ENCODE results near the gene TMEM258. TPM values are rescaled to one million over a fixed set of nuclear protein-coding genes. Genes with fewer than 3 reads are reported as not detected.

Gene TMEM258
- total RNA-seq, 1 experiment from 2014 or later: 110 TPM

GRCh38 chr11:61775606-61776554 is 16.5 kb downstream of the TMEM258 start:
- TF ChIP-seq EZH2phosphoT487 (IDR thresholded peaks at IDR 0.05; ENCODE audit: borderline replicate concordance, low read length) (no peak), EZH2 (IDR thresholded peaks at IDR 0.05; ENCODE audit: low read length, unreplicated experiment) (no peak)
- TF ChIP-seq, protein P1, sequence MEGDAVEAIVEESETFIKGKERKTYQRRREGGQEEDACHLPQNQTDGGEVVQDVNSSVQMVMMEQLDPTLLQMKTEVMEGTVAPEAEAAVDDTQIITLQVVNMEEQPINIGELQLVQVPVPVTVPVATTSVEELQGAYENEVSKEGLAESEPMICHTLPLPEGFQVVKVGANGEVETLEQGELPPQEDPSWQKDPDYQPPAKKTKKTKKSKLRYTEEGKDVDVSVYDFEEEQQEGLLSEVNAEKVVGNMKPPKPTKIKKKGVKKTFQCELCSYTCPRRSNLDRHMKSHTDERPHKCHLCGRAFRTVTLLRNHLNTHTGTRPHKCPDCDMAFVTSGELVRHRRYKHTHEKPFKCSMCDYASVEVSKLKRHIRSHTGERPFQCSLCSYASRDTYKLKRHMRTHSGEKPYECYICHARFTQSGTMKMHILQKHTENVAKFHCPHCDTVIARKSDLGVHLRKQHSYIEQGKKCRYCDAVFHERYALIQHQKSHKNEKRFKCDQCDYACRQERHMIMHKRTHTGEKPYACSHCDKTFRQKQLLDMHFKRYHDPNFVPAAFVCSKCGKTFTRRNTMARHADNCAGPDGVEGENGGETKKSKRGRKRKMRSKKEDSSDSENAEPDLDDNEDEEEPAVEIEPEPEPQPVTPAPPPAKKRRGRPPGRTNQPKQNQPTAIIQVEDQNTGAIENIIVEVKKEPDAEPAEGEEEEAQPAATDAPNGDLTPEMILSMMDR (conservative IDR thresholded peaks at IDR 0.05; ENCODE audit: low read depth, low read length): no peak
- Histone ChIP-seq H3K9me3 (ENCODE audit: low read length) (no peaks in the 10 kb centered on the region), H3K36me3 (ENCODE audit: low read depth, low read length) (no peaks in the 10 kb centered on the region), H4K20me1 (ENCODE audit: low read length) (no peaks in the 10 kb centered on the region), H3K79me2 (ENCODE audit: low read length) (no peaks in the 10 kb centered on the region), H3K9me2 (replicated peaks; ENCODE audit: low read length) (no peaks in the 10 kb centered on the region), H3K27me3 (ENCODE audit: low read length) (no peaks in the 10 kb centered on the region), H3K4me2 (ENCODE audit: low read length) (no peak overlapping the region), H3K9ac (ENCODE audit: low read length) (no peak overlapping the region), H3K4me3 (ENCODE audit: low read length) (no peak overlapping the region), H3F3A (ENCODE audit: low read length, unreplicated experiment) (no peaks in the 10 kb centered on the region), H3K4me1 (ENCODE audit: insufficient read depth, low read length) (no peaks in the 10 kb centered on the region), H3K27ac (ENCODE audit: low read length) (no peak overlapping the region), H2AFZ (ENCODE audit: low read length) (no peak overlapping the region)
- intact Hi-C loops (cut with micrococcal nuclease): loop anchor here (1.0 kb wide), 2 partner anchors 24 to 29 kb away; partner anchors contain the start of gene MYRF
- ChIA-PET CTCF (interaction anchor here (0.6 kb wide), 1 partner anchor 38 kb away, joined by 3 read pairs; no protein-coding TSS in a partner anchor), POLR2A (ENCODE audit: unreplicated experiment) (no interaction called here)
- no peak for ATAC-seq
- no TSS peak for BruUV-seq (replicated peaks)
- DNase-seq: no peak

- Histone ChIP-seq H3K4me3 (ENCODE audit: low read length) (no peak overlapping the region), H3K27ac (ENCODE audit: low read length) (no peak overlapping the region), H3K9me3 (ENCODE audit: low read length) (no peaks in the 10 kb centered on the region), H4K20me1 (ENCODE audit: low read length) (no peaks in the 10 kb centered on the region), H3K4me2 (ENCODE audit: low read length) (no peak overlapping the region), H3K36me3 (ENCODE audit: low read depth, low read length) (no peaks in the 10 kb centered on the region), H3K79me2 (ENCODE audit: low read length) (no peaks in the 10 kb centered on the region), H3K9me2 (replicated peaks; ENCODE audit: low read length) (no peaks in the 10 kb centered on the region), H2AFZ (ENCODE audit: low read length) (no peak overlapping the region), H3K4me1 (ENCODE audit: insufficient read depth, low read length) (no peaks in the 10 kb centered on the region), H3K9ac (ENCODE audit: low read length) (no peak overlapping the region), H3K27me3 (ENCODE audit: low read length) (no peaks in the 10 kb centered on the region), H3F3A (ENCODE audit: low read length, unreplicated experiment) (no peaks in the 10 kb centered on the region)
- intact Hi-C loops (cut with micrococcal nuclease): no loop called here
- CTCF ChIA-PET: no interaction called here
- POLR2A ChIA-PET (ENCODE audit: unreplicated experiment): no interaction called here
- no TSS peak for BruUV-seq (replicated peaks)
- DNase-seq: no peak
- ATAC-seq: no peak
- TF ChIP-seq EZH2phosphoT487 (IDR thresholded peaks at IDR 0.05; ENCODE audit: borderline replicate concordance, low read length) (no peak), EZH2 (IDR thresholded peaks at IDR 0.05; ENCODE audit: low read length, unreplicated experiment) (no peak)
- TF ChIP-seq, protein P1 (conservative IDR thresholded peaks at IDR 0.05; ENCODE audit: low read depth, low read length): no peak
Observed at GRCh38 chr11:61775106-61775505, 17.3 kb downstream of the TMEM258 start.

GRCh38 chr11:61774411-61774810 is 18.0 kb downstream of the TMEM258 start:
- CTCF ChIA-PET: no interaction called here
- no TSS peak for BruUV-seq (replicated peaks)

More at GRCh38 chr11:61774411-61774810, 18.0 kb downstream of the TMEM258 start:
- Histone ChIP-seq H3K4me1 (ENCODE audit: insufficient read depth, low read length) (no peaks in the 10 kb centered on the region), H3F3A (ENCODE audit: low read length, unreplicated experiment) (no peaks in the 10 kb centered on the region), H3K36me3 (ENCODE audit: low read depth, low read length) (no peaks in the 10 kb centered on the region), H3K9me2 (replicated peaks; ENCODE audit: low read length) (no peaks in the 10 kb centered on the region), H3K4me2 (ENCODE audit: low read length) (no peak overlapping the region), H3K9ac (ENCODE audit: low read length) (no peak overlapping the region), H3K9me3 (ENCODE audit: low read length) (no peaks in the 10 kb centered on the region), H4K20me1 (ENCODE audit: low read length) (no peaks in the 10 kb centered on the region), H3K4me3 (ENCODE audit: low read length) (no peak overlapping the region), H3K27me3 (ENCODE audit: low read length) (no peaks in the 10 kb centered on the region), H3K27ac (ENCODE audit: low read length) (no peak overlapping the region), H2AFZ (ENCODE audit: low read length) (no peak overlapping the region), H3K79me2 (ENCODE audit: low read length) (no peaks in the 10 kb centered on the region)
- POLR2A ChIA-PET (ENCODE audit: unreplicated experiment): no interaction called here
- DNase-seq (no peak), ATAC-seq (no peak)
- intact Hi-C loops (cut with micrococcal nuclease): no loop called here
- TF ChIP-seq EZH2phosphoT487 (IDR thresholded peaks at IDR 0.05; ENCODE audit: borderline replicate concordance, low read length): no peak
- no peak for TF ChIP-seq EZH2 (IDR thresholded peaks at IDR 0.05; ENCODE audit: low read length, unreplicated experiment)
- TF ChIP-seq, protein P1 (conservative IDR thresholded peaks at IDR 0.05; ENCODE audit: low read depth, low read length): no peak
